K562 (cell line): ENCODE data around the gene PTPN5. TPM values are rescaled to one million over a fixed set of nuclear protein-coding genes. Genes with fewer than 3 reads are reported as not detected.

ENCODE experiments used
- ATAC-seq: fragments of 200-7000 bp; cut with Tn5 transposase; 3 replicates; pipeline ENCODE4 v1.9.1; 2020; ENCODE audit warnings: moderate library complexity
- BruUV-seq: library from RNA; stranded (reverse); fragments of 400-500 nt; replicated peaks from 2 replicates; lab custom pipeline; 2021; lab: Mats Ljungman, UMichigan
- CTCF ChIA-PET: fragments of 300-600 bp; formaldehyde crosslinking; extraction: SDS; loops from one replicate; lab custom pipeline; 2021; ENCODE audit warnings: low intra/inter-chr PET ratio; lab: Yijun Ruan, JAX
- POLR2A ChIA-PET: fragments of 300-600, 350-650 bp; sonication (Branson Sonifier 250); formaldehyde crosslinking; extraction: SDS; loops from one replicate; lab custom pipeline; 2021; ENCODE audit warnings: antibody characterized with exemption, inconsistent platforms; lab: Yijun Ruan, JAX
- DNase-seq, 4 experiments: peaks; one replicate each; pipeline versions ENCODE4 v3.0.0 to v3.0.0-alpha.2; 2011 to 2018; ENCODE audit warnings: low spot score in 3 of 4, mixed read lengths in 3 of 4; ENCODE audit errors: extremely low read depth in 1 of 4
- FAIRE-seq: peaks from 2 replicates; lab custom pipeline; 2011; peaks lifted over from hg19 to GRCh38; lab: Jason Lieb, UNC
- H2AFZ ChIP-seq: 2 replicates; pipeline ENCODE4 v1.6.0; 2011; ENCODE audit warnings: low read depth, low read length, control low read depth, inconsistent platforms
- H3K27ac ChIP-seq: fragments of 200-600 bp; 3 replicates; pipeline ENCODE4 v1.8.0; 2011; ENCODE audit warnings: low read depth, mild to moderate bottlenecking, control low read depth, inconsistent platforms, low read length, moderate library complexity, mixed read lengths; ENCODE audit errors: extremely low read depth
- H3K27me3 ChIP-seq, 2 experiments: fragments of 300-600 bp in 1 of 2; 2 replicates in 1 of 2; 3 replicates in 1 of 2; pipeline versions ENCODE4 v1.6.0 to v1.8.0; 2011; ENCODE audit warnings: inconsistent platforms in 2 of 2, low read length in 2 of 2, mild to moderate bottlenecking in 1 of 2, mixed read lengths in 1 of 2, moderate library complexity in 1 of 2; ENCODE audit not compliant: control insufficient read depth in 2 of 2, insufficient read depth in 2 of 2
- H3K36me3 ChIP-seq: fragments of 300-600 bp; 3 replicates; pipeline ENCODE4 v1.8.0; 2011; ENCODE audit warnings: mild to moderate bottlenecking, low read length, inconsistent platforms; ENCODE audit not compliant: control insufficient read depth, insufficient read depth
- H3K4me1 ChIP-seq, 2 experiments: fragments of 200-600 bp in 1 of 2; replicated peaks in 1 of 2; 2 replicates in 1 of 2; 3 replicates in 1 of 2; pipeline versions ENCODE4 v1.5.1 to v1.8.0; 2011; ENCODE audit warnings: inconsistent platforms in 2 of 2, low read length in 2 of 2, mild to moderate bottlenecking in 1 of 2, mixed read lengths in 1 of 2, moderate library complexity in 1 of 2; ENCODE audit not compliant: control insufficient read depth in 2 of 2, insufficient read depth in 2 of 2
- H3K4me2 ChIP-seq: 2 replicates; pipeline ENCODE4 v1.6.1; 2011; ENCODE audit warnings: low read length, control low read depth, inconsistent platforms, mixed read lengths; ENCODE audit not compliant: insufficient read depth
- H3K4me3 ChIP-seq: fragments of 200-600 bp; sonication (generic), shearing (Covaris generic); 2 replicates; pipeline ENCODE4 v1.5.1; 2016; ENCODE audit warnings: control low read depth, inconsistent platforms
- H3K79me2 ChIP-seq: fragments of 200-600 bp; 3 replicates; pipeline ENCODE4 v1.8.0; 2011; ENCODE audit warnings: low read length, inconsistent platforms; ENCODE audit not compliant: control insufficient read depth, insufficient read depth
- H3K9ac ChIP-seq, 2 experiments: 2 replicates each; pipeline versions ENCODE4 v1.6.0 to v1.6.1; 2011; ENCODE audit warnings: low read depth in 2 of 2, low read length in 2 of 2, control low read depth in 1 of 2, inconsistent platforms in 1 of 2, mild to moderate bottlenecking in 1 of 2, mixed read lengths in 1 of 2; ENCODE audit not compliant: insufficient read depth in 1 of 2
- H3K9me1 ChIP-seq: one replicate; pipeline ENCODE4 v1.6.0; 2011; ENCODE audit warnings: inconsistent platforms, mild to moderate bottlenecking, low read length, moderate library complexity; ENCODE audit not compliant: control insufficient read depth, insufficient read depth
- H3K9me3 ChIP-seq: replicated peaks from 2 replicates; pipeline ENCODE4 v1.5.1; 2011; ENCODE audit warnings: low read depth, low read length, inconsistent platforms; ENCODE audit not compliant: control insufficient read depth, insufficient read depth
- H4K20me1 ChIP-seq: replicated peaks from 2 replicates; pipeline ENCODE4 v1.6.1; 2011; ENCODE audit warnings: low read length, inconsistent platforms, mixed read lengths; ENCODE audit not compliant: control insufficient read depth, insufficient read depth
- TCFL5 ChIP-seq: fragments of 250-450 bp; sonication (Bioruptor Pico); conservative IDR thresholded peaks from 2 replicates; pipeline ENCODE4 v1.6.1; 2021; ENCODE audit warnings: mild to moderate bottlenecking, moderate library complexity, matching md5 sums
- WGBS: fragments of 100-300 bp; shearing (Covaris generic); methylation state at CpG from one replicate; pipeline ENCODE4 v1.1.6; 2016; ENCODE audit warnings: low coverage, mixed read lengths; ENCODE audit not compliant: insufficient coverage; ENCODE audit errors: missing lambda C conversion rate; 5-methylcytosine and 5-hydroxymethylcytosine counted together
- in situ Hi-C: fragments of 300-500 bp; cut with MboI; formaldehyde crosslinking; loops from 4 replicates; pipeline ENCODE4 v1.15.0; 2018; ENCODE audit warnings: inconsistent platforms, mixed read lengths
- intact Hi-C: fragments of 100-400 bp; cut with micrococcal nuclease; formaldehyde crosslinking; loops from 2 replicates; pipeline ENCODE4 v1.14.2; 2022
- polyA plus RNA-seq, 8 experiments: library from polyadenylated mRNA; depleted of rRNA in 4 of 8; stranded (reverse) in 5 of 8; unstranded in 3 of 8; fragments of >200 nt; fragmentation: Nextera tagmentation in 2 of 8; fragmentation: Illumina TruSeq in 1 of 8; extraction: Ambion mirVana in 2 of 8; extraction: Trizol in 1 of 8; gene quantifications; 2 replicates each; pipeline versions ENCODE4 v1.2.1 to v1.2.3, GENCODE V29; 2011 to 2014; ENCODE audit warnings: inconsistent platforms in 1 of 8, missing spikeins in 1 of 8
- total RNA-seq, 7 experiments: library from RNA; depleted of rRNA in 6 of 7; stranded (reverse); fragments of >200 nt in 6 of 7; fragmentation: Illumina TruSeq in 2 of 7; extraction: Trizol in 2 of 7; gene quantifications; 2 replicates each; pipeline versions ENCODE4 v1.2.1 to v1.2.3, GENCODE V29; 2011 to 2021; ENCODE audit warnings: low replicate concordance in 1 of 7
- TF ChIP-seq, protein P1 (sequence below), 2 experiments: fragments of 150-350 bp in 1 of 2; IDR thresholded peaks; 2 replicates each; pipeline ENCODE4 v1.6.1; 2012 to 2016; ENCODE audit warnings: low read depth in 2 of 2, low read length in 2 of 2, mild to moderate bottlenecking in 1 of 2, moderate library complexity in 1 of 2

Gene PTPN5
- total and polyA plus RNA-seq, 9 of the 15 experiments (the other 6 are each of a cell fraction or from before 2014, with no cell fraction given), result not detected

DNA sequence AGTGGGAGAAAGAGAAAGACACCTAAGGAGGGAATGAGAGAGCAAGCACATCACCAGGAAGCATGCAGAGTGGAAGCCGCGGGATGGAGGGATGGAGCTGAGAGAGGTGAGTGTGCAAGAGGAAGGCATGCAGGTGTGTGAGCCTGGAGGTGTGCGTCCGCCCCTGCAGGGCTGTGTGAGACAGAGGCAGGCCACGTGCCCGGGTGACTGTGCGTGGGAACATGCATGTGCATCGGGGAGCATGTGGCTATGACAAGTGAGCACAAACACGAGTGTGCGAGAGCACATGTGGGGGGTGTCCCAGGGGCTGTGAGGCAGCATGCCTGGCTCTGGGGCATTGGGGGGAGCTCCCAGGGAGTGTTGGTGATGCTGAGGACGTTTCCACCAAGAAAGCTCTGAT is 29.9 kb downstream of the PTPN5 start:
- Histone ChIP-seq H3K9me1 (no peaks in the 10 kb centered on the region), H3K4me3 (no peak overlapping the region), H3K36me3 (no peaks in the 10 kb centered on the region), H4K20me1 (no peaks in the 10 kb centered on the region), H2AFZ (no peak overlapping the region), H3K27ac (no peak overlapping the region), H3K9ac (no peak overlapping the region), H3K79me2 (no peaks in the 10 kb centered on the region), H3K27me3 (peaks cover 3 to 39% of the 10 kb centered on the region in 2 experiments; a peak in 4 of 5 replicates), H3K4me2 (no peak overlapping the region), H3K4me1 (no peaks in the 10 kb centered on the region), H3K9me3 (no peaks in the 10 kb centered on the region)
- in situ Hi-C loops, result no loop called here
- TF ChIP-seq TCFL5, result no peak
- TF ChIP-seq, protein P1, sequence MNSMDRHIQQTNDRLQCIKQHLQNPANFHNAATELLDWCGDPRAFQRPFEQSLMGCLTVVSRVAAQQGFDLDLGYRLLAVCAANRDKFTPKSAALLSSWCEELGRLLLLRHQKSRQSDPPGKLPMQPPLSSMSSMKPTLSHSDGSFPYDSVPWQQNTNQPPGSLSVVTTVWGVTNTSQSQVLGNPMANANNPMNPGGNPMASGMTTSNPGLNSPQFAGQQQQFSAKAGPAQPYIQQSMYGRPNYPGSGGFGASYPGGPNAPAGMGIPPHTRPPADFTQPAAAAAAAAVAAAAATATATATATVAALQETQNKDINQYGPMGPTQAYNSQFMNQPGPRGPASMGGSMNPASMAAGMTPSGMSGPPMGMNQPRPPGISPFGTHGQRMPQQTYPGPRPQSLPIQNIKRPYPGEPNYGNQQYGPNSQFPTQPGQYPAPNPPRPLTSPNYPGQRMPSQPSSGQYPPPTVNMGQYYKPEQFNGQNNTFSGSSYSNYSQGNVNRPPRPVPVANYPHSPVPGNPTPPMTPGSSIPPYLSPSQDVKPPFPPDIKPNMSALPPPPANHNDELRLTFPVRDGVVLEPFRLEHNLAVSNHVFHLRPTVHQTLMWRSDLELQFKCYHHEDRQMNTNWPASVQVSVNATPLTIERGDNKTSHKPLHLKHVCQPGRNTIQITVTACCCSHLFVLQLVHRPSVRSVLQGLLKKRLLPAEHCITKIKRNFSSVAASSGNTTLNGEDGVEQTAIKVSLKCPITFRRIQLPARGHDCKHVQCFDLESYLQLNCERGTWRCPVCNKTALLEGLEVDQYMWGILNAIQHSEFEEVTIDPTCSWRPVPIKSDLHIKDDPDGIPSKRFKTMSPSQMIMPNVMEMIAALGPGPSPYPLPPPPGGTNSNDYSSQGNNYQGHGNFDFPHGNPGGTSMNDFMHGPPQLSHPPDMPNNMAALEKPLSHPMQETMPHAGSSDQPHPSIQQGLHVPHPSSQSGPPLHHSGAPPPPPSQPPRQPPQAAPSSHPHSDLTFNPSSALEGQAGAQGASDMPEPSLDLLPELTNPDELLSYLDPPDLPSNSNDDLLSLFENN (IDR thresholded peaks at IDR 0.05; ENCODE audit: low read depth in 2 of 2, low read length in 2 of 2), result no peak
- CTCF ChIA-PET, result interaction anchor here (0.6 kb wide), 1 partner anchor 221 kb away, joined by 3 read pairs; no protein-coding TSS in a partner anchor
- no peak for ATAC-seq
- 0% methylated on average over 8 of the region's 11 CpGs for WGBS
- intact Hi-C loops, result loop anchor here (10.0 kb wide), 2 partner anchors 217 to 307 kb away; partner anchors contain the start of gene LDHAL6A
- no TSS peak for BruUV-seq
- DNase-seq, result no peak
- POLR2A ChIA-PET, result interaction anchor here (0.6 kb wide), 1 partner anchor 248 kb away, joined by 3 read pairs; no protein-coding TSS in a partner anchor
- FAIRE-seq, result no peak
